ENCODE data around the gene NDOR1. TPM values are rescaled to one million over a fixed set of nuclear protein-coding genes. Genes with fewer than 3 reads are reported as not detected.

NDOR1 gene
- polyA plus RNA-seq, 3 donors = 4.4 to 26.9 (median 5.2) TPM

- peaks cover 11% of the 10 kb centered on the region for H3K4me1 Mint-ChIP-seq
- no peak overlapping the region for H3K4me3 Mint-ChIP-seq
- no peaks in the 10 kb centered on the region for H3K27me3 ChIP-seq (ENCODE audit: control insufficient read depth in 2 of 2, insufficient read depth in 2 of 2, low read length in 2 of 2)
- no peaks in the 10 kb centered on the region for H3K9me3 Mint-ChIP-seq
- no peak overlapping the region for H3K9ac ChIP-seq (ENCODE audit: insufficient read depth, low read length, poor library complexity, severe bottlenecking)
- no peak overlapping the region for H3K4me3 ChIP-seq (replicated peaks in 1 of 3; ENCODE audit: low read depth in 2 of 3, low read length in 3 of 3)
- DNase-seq = no peak
- H4K20me1 ChIP-seq (ENCODE audit: insufficient read depth, low read length) = no peaks in the 10 kb centered on the region
- intact Hi-C loops (cut with micrococcal nuclease) = no loop called here
- H3K27ac ChIP-seq (ENCODE audit: low read depth in 1 of 2, low read length in 2 of 2) = no peak overlapping the region
- no peak overlapping the region for H3K4me2 ChIP-seq (replicated peaks; ENCODE audit: extremely low read depth, low read length, poor library complexity, severe bottlenecking)
- H2AFZ ChIP-seq (ENCODE audit: insufficient read depth, low read depth, low read length, poor library complexity, severe bottlenecking) = no peak overlapping the region
- WGBS (ENCODE audit: insufficient coverage) = 86% methylated on average over 13 of the region's 13 CpGs
- peaks cover 5 to 11% of the 10 kb centered on the region in 2 donors for H3K4me1 ChIP-seq (ENCODE audit: control insufficient read depth in 1 of 2, insufficient read depth in 2 of 2, low read length in 2 of 2)
- H3K27me3 Mint-ChIP-seq (ENCODE audit: low read depth in 3 of 3) = peaks cover 0 to 4% (median 0%) of the 10 kb centered on the region in 3 donors
- H3K9me3 ChIP-seq (replicated peaks in 1 of 2; ENCODE audit: control insufficient read depth in 1 of 2, insufficient read depth in 1 of 2, low read length in 2 of 2) = no peaks in the 10 kb centered on the region
- TF ChIP-seq, protein P1, sequence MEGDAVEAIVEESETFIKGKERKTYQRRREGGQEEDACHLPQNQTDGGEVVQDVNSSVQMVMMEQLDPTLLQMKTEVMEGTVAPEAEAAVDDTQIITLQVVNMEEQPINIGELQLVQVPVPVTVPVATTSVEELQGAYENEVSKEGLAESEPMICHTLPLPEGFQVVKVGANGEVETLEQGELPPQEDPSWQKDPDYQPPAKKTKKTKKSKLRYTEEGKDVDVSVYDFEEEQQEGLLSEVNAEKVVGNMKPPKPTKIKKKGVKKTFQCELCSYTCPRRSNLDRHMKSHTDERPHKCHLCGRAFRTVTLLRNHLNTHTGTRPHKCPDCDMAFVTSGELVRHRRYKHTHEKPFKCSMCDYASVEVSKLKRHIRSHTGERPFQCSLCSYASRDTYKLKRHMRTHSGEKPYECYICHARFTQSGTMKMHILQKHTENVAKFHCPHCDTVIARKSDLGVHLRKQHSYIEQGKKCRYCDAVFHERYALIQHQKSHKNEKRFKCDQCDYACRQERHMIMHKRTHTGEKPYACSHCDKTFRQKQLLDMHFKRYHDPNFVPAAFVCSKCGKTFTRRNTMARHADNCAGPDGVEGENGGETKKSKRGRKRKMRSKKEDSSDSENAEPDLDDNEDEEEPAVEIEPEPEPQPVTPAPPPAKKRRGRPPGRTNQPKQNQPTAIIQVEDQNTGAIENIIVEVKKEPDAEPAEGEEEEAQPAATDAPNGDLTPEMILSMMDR (IDR thresholded peaks at IDR 0.05) = no peak
- peaks cover 34 to 56% of the 10 kb centered on the region in 2 donors for H3K36me3 ChIP-seq (replicated peaks in 1 of 2; ENCODE audit: control insufficient read depth in 1 of 2, insufficient read depth in 2 of 2, low read length in 2 of 2)
- peaks cover 12% of the 10 kb centered on the region for H3K79me2 ChIP-seq (ENCODE audit: insufficient read depth, low read length)
- no peak overlapping the region for H3K27ac Mint-ChIP-seq
- H3K36me3 Mint-ChIP-seq = peaks cover 32 to 69% of the 10 kb centered on the region in 2 donors
These were observed 6.0 kb downstream of the NDOR1 start for GRCh38 chr9:137211532-137211931.

- peaks cover under 1% of the 10 kb centered on the region for H3K4me1 Mint-ChIP-seq
- H3K27ac Mint-ChIP-seq = no peak overlapping the region
- Histone ChIP-seq H3K79me2 (ENCODE audit: insufficient read depth, low read length) (peaks cover 2% of the 10 kb centered on the region), H3K4me2 (replicated peaks; ENCODE audit: extremely low read depth, low read length, poor library complexity, severe bottlenecking) (no peak overlapping the region), H3K4me3 (replicated peaks in 1 of 3; ENCODE audit: low read depth in 2 of 3, low read length in 3 of 3) (no peak overlapping the region), H2AFZ (ENCODE audit: insufficient read depth, low read depth, low read length, poor library complexity, severe bottlenecking) (no peak overlapping the region), H3K9ac (ENCODE audit: insufficient read depth, low read length, poor library complexity, severe bottlenecking) (no peak overlapping the region), H3K27me3 (ENCODE audit: control insufficient read depth in 2 of 2, insufficient read depth in 2 of 2, low read length in 2 of 2) (no peaks in the 10 kb centered on the region), H4K20me1 (ENCODE audit: insufficient read depth, low read length) (no peaks in the 10 kb centered on the region), H3K27ac (ENCODE audit: low read depth in 1 of 2, low read length in 2 of 2) (no peak overlapping the region), H3K36me3 (replicated peaks in 1 of 2; ENCODE audit: control insufficient read depth in 1 of 2, insufficient read depth in 2 of 2, low read length in 2 of 2) (peaks cover 34 to 54% of the 10 kb centered on the region in 2 donors), H3K4me1 (ENCODE audit: control insufficient read depth in 1 of 2, insufficient read depth in 2 of 2, low read length in 2 of 2) (peaks cover 0 to 8% of the 10 kb centered on the region in 2 donors), H3K9me3 (replicated peaks in 1 of 2; ENCODE audit: control insufficient read depth in 1 of 2, insufficient read depth in 1 of 2, low read length in 2 of 2) (no peaks in the 10 kb centered on the region)
- intact Hi-C loops (cut with micrococcal nuclease) = no loop called here
- TF ChIP-seq, protein P1 (IDR thresholded peaks at IDR 0.05) = no peak
- no peak overlapping the region for H3K4me3 Mint-ChIP-seq
- peaks cover 0 to 4% (median 0%) of the 10 kb centered on the region in 3 donors for H3K27me3 Mint-ChIP-seq (ENCODE audit: low read depth in 3 of 3)
- H3K36me3 Mint-ChIP-seq = peaks cover 31 to 64% of the 10 kb centered on the region in 2 donors
- 95% methylated on average over 21 of the region's 21 CpGs for WGBS (ENCODE audit: insufficient coverage)
- no peak for DNase-seq
- no peaks in the 10 kb centered on the region for H3K9me3 Mint-ChIP-seq
These were observed 7.0 kb downstream of the NDOR1 start for GRCh38 chr9:137212520-137212919.

Measured in CD14-positive monocyte (primary cell).